PC-3 (cell line): ENCODE results near the gene MRPL11. TPM values are rescaled to one million over a fixed set of nuclear protein-coding genes. Genes with fewer than 3 reads are reported as not detected.

Experiments used
- ATAC-seq: fragments of 200-7000 bp; cut with Tn5 transposase; 2 replicates; pipeline ENCODE4 v1.9.1; 2020; ENCODE audit warnings: mild to moderate bottlenecking, moderate library complexity
- BruUV-seq: library from RNA; stranded (reverse); fragments of 400-500 nt; replicated peaks from 2 replicates; lab custom pipeline; 2021; lab: Mats Ljungman, UMichigan
- CTCF ChIA-PET: fragments of 300-600 bp; sonication (Branson Sonifier 250); formaldehyde crosslinking; loops from one replicate; lab custom pipeline; 2022; ENCODE audit warnings: antibody characterized with exemption; lab: Charles Lee
- POLR2A ChIA-PET: fragments of 300-600 bp; sonication (Branson Sonifier 250); formaldehyde crosslinking; loops from one replicate; lab custom pipeline; 2022; ENCODE audit warnings: antibody characterized with exemption; ENCODE audit not compliant: unreplicated experiment; lab: Charles Lee
- DNase-seq: peaks from one replicate; pipeline ENCODE4 v3.0.0-alpha.2; 2015
- H2AFZ ChIP-seq: fragments of 300-600 bp; sonication (generic); 2 replicates; pipeline ENCODE4 v1.6.0; 2016; ENCODE audit warnings: antibody characterized with exemption, low read length
- H3F3A ChIP-seq: fragments of 300-600 bp; sonication (generic); one replicate; pipeline ENCODE4 v1.6.0; 2017; ENCODE audit warnings: antibody characterized with exemption, low read length, control low read depth, mild to moderate bottlenecking; ENCODE audit not compliant: unreplicated experiment
- H3K27ac ChIP-seq: fragments of 300-600 bp; sonication (generic); 2 replicates; pipeline ENCODE4 v1.5.1; 2016; ENCODE audit warnings: mild to moderate bottlenecking, low read length
- H3K27me3 ChIP-seq: fragments of 300-600 bp; sonication (generic); 2 replicates; pipeline ENCODE4 v1.6.1; 2016; ENCODE audit warnings: low read length, mixed read lengths
- H3K36me3 ChIP-seq: fragments of 300-600 bp; sonication (generic); 2 replicates; pipeline ENCODE4 v1.6.1; 2016; ENCODE audit warnings: low read depth, mixed run types, low read length, mixed read lengths
- H3K4me1 ChIP-seq: fragments of 300-600 bp; sonication (generic); 2 replicates; pipeline ENCODE4 v1.5.1; 2016; ENCODE audit warnings: low read length; ENCODE audit not compliant: insufficient read depth
- H3K4me2 ChIP-seq: fragments of 300-600 bp; sonication (generic); 2 replicates; pipeline ENCODE4 v1.6.0; 2016; ENCODE audit warnings: low read length
- H3K4me3 ChIP-seq: fragments of 300-600 bp; sonication (generic); 2 replicates; pipeline ENCODE4 v1.5.1; 2016; ENCODE audit warnings: mild to moderate bottlenecking, low read length, mixed read lengths
- H3K79me2 ChIP-seq: fragments of 300-600 bp; sonication (generic); 2 replicates; pipeline ENCODE4 v1.6.1; 2017; ENCODE audit warnings: low read length, mixed read lengths
- H3K9ac ChIP-seq: fragments of 300-600 bp; sonication (generic); 2 replicates; pipeline ENCODE4 v1.6.0; 2016; ENCODE audit warnings: mild to moderate bottlenecking, low read length
- H3K9me2 ChIP-seq: fragments of 300-600 bp; sonication (generic); replicated peaks from 2 replicates; pipeline ENCODE4 v1.6.1; 2016; ENCODE audit warnings: mixed run types, low read length, mixed read lengths
- H3K9me3 ChIP-seq: fragments of 300-600 bp; sonication (generic); 2 replicates; pipeline ENCODE4 v1.6.1; 2016; ENCODE audit warnings: low read length, mixed read lengths
- H4K20me1 ChIP-seq: fragments of 300-600 bp; sonication (generic); 2 replicates; pipeline ENCODE4 v1.6.1; 2016; ENCODE audit warnings: low read length, mixed read lengths
- CTCF ChIP-seq: fragments of 300-600 bp; sonication (generic); conservative IDR thresholded peaks from 2 replicates; pipeline ENCODE4 v1.5.1; 2017; ENCODE audit warnings: antibody characterized with exemption, low read depth, mild to moderate bottlenecking, low read length
- EZH2 ChIP-seq: fragments of 300-600 bp; sonication (generic); IDR thresholded peaks from one replicate; pipeline ENCODE4 v1.6.1; 2017; ENCODE audit warnings: antibody characterized with exemption, mild to moderate bottlenecking, low read length; ENCODE audit not compliant: unreplicated experiment
- EZH2phosphoT487 ChIP-seq: fragments of 300-600 bp; sonication (generic); IDR thresholded peaks from 2 replicates; pipeline ENCODE4 v1.6.1; 2018; ENCODE audit warnings: mild to moderate bottlenecking, antibody characterized with exemption, low read length, borderline replicate concordance
- intact Hi-C: fragments of 100-400 bp; cut with micrococcal nuclease; formaldehyde crosslinking; loops from 2 replicates; pipeline ENCODE4 v1.9.0; 2023
- total RNA-seq: library from RNA; depleted of rRNA; stranded (reverse); fragments of >200 nt; gene quantifications from 2 replicates; pipeline ENCODE4 v1.2.3, GENCODE V29; 2014

The MRPL11 gene
- total RNA-seq, 1 experiment from 2014 or later: 321 TPM

GRCh38 chr11:66467756-66468155, 29.1 kb upstream of the MRPL11 start:
- BruUV-seq: TSS peak; percentile 45
- no peak for ATAC-seq
- H3K36me3 ChIP-seq: peaks cover 3% of the 10 kb centered on the region; the same call in 1 of the 2 replicates
- H3K27me3 ChIP-seq: no peaks in the 10 kb centered on the region
- H3K9ac ChIP-seq: peak overlapping the region; percentile 73
- H2AFZ ChIP-seq: no peak overlapping the region; the same call in 1 of the 2 replicates
- peak overlapping the region; percentile 92 for H3K4me3 ChIP-seq
- peaks cover 19% of the 10 kb centered on the region for H3K4me1 ChIP-seq
- H3K79me2 ChIP-seq: peaks cover 14% of the 10 kb centered on the region
- DNase-seq: peak; percentile 39
- H3K9me2 ChIP-seq: no peaks in the 10 kb centered on the region
- intact Hi-C loops: loop anchor here (2.0 kb wide), 1 partner anchor 29 kb away; the partner anchor contains the start of gene MRPL11
- CTCF ChIA-PET: interaction anchor here (0.6 kb wide), 1 partner anchor 10 kb away, joined by 3 read pairs; no protein-coding TSS in a partner anchor
- no peak overlapping the region for H3K27ac ChIP-seq
- TF ChIP-seq EZH2 (no peak), EZH2phosphoT487 (no peak), CTCF (no peak)
- POLR2A ChIA-PET: interaction anchor here (1.5 kb wide), 1 partner anchor 12 kb away, joined by 15 read pairs; the partner anchor contains the start of gene DPP3
- H3K9me3 ChIP-seq: no peaks in the 10 kb centered on the region
- no peaks in the 10 kb centered on the region for H4K20me1 ChIP-seq
- H3F3A ChIP-seq: no peaks in the 10 kb centered on the region
- peak overlapping the region; percentile 100 for H3K4me2 ChIP-seq

GRCh38 chr11:66467034-66467659, 28.5 kb upstream of the MRPL11 start:
- peak overlapping the region; percentile 73 for H3K9ac ChIP-seq
- CTCF ChIA-PET: interaction anchor here (0.5 to 1.4 kb wide), 4 partner anchors 13 to 1671 kb away, joined by 3 to 18 read pairs (median 6); partner anchors contain the start of genes DPP3 and MRPL11
- no peaks in the 10 kb centered on the region for H3K9me2 ChIP-seq
- peaks cover 14% of the 10 kb centered on the region for H3K79me2 ChIP-seq
- TF ChIP-seq EZH2: no peak
- no peak for TF ChIP-seq EZH2phosphoT487
- TF ChIP-seq CTCF: peak; percentile 30; the same call in 1 of the 2 replicates
- no TSS peak for BruUV-seq
- peak overlapping the region; percentile 77 for H2AFZ ChIP-seq
- H3K4me3 ChIP-seq: peak overlapping the region; percentile 92
- no peaks in the 10 kb centered on the region for H3K27me3 ChIP-seq
- ATAC-seq (peak; percentile 61), DNase-seq (peak; percentile 43)
- H3K4me2 ChIP-seq: peak overlapping the region; percentile 100
- intact Hi-C loops: loop anchor here (2.0 kb wide), 1 partner anchor 28 kb away; the partner anchor contains the start of gene MRPL11
- no peaks in the 10 kb centered on the region for H4K20me1 ChIP-seq
- H3K27ac ChIP-seq: no peak overlapping the region
- H3K4me1 ChIP-seq: peaks cover 20% of the 10 kb centered on the region
- H3K9me3 ChIP-seq: no peaks in the 10 kb centered on the region
- peaks cover under 1% of the 10 kb centered on the region; the same call in 1 of the 2 replicates for H3K36me3 ChIP-seq
- H3F3A ChIP-seq: no peaks in the 10 kb centered on the region
- POLR2A ChIA-PET: interaction anchor here (0.5 to 1.5 kb wide), 5 partner anchors 11 to 560 kb away, joined by 3 to 15 read pairs (median 9); partner anchors contain the start of genes BRMS1 and DPP3
